Liver (tissue), 9 donors: ENCODE measurements around the gene CLPTM1. TPM values are rescaled to one million over a fixed set of nuclear protein-coding genes. Genes with fewer than 3 reads are reported as not detected.
"Not testable (repeated sequence)": the region's sequence is repeated elsewhere in the genome, so short reads cannot be mapped to it uniquely, and the experiment has no call there.

Source experiments
- DNase-seq: peaks from one replicate; pipeline ENCODE4 v3.0.0-alpha.2; 2017; ENCODE audit warnings: low spot score
- H3K27ac ChIP-seq, 2 donors: one replicate each; pipeline ENCODE4 v1.7.0; 2013; ENCODE audit warnings: inconsistent platforms in 2 of 2, low read length in 2 of 2, control low read depth in 1 of 2, low read depth in 1 of 2, mild to moderate bottlenecking in 1 of 2
- H3K27me3 ChIP-seq, 4 donors: one replicate each; pipeline versions ENCODE4 v1.6.1 to v1.7.0; 2013; ENCODE audit warnings: low read length in 3 of 4, inconsistent platforms in 1 of 4, mild to moderate bottlenecking in 1 of 4, moderate library complexity in 1 of 4; ENCODE audit not compliant: control insufficient read depth in 4 of 4, insufficient read depth in 4 of 4
- H3K36me3 ChIP-seq, 4 donors: one replicate each; pipeline versions ENCODE4 v1.6.1 to v1.7.0; 2013; ENCODE audit warnings: low read length in 3 of 4, mild to moderate bottlenecking in 3 of 4, low read depth in 1 of 4, moderate library complexity in 1 of 4; ENCODE audit not compliant: control insufficient read depth in 4 of 4, insufficient read depth in 3 of 4
- H3K4me1 ChIP-seq, 4 donors: one replicate each; pipeline versions ENCODE4 v1.6.1 to v1.7.0; 2013; ENCODE audit warnings: low read length in 3 of 4, mild to moderate bottlenecking in 3 of 4, moderate library complexity in 1 of 4; ENCODE audit not compliant: control insufficient read depth in 4 of 4, insufficient read depth in 4 of 4
- H3K4me3 ChIP-seq, 3 donors: one replicate each; pipeline versions ENCODE4 v1.6.1 to v1.7.0; 2013; ENCODE audit warnings: low read length in 3 of 3, control low read depth in 1 of 3, low read depth in 1 of 3, mild to moderate bottlenecking in 1 of 3
- H3K9ac ChIP-seq, 2 donors: one replicate each; pipeline ENCODE4 v1.7.0; 2013; ENCODE audit warnings: low read length in 2 of 2, mild to moderate bottlenecking in 2 of 2, moderate library complexity in 2 of 2, control low read depth in 1 of 2, low read depth in 1 of 2
- H3K9me3 ChIP-seq, 4 donors: one replicate each; pipeline versions ENCODE4 v1.6.1 to v1.7.0; 2013; ENCODE audit warnings: low read length in 3 of 4; ENCODE audit not compliant: control insufficient read depth in 4 of 4
- EGR1 ChIP-seq, 2 donors: IDR thresholded peaks; 2 replicates each; pipeline ENCODE4 v1.6.1; 2016 to 2018; ENCODE audit warnings: antibody characterized with exemption in 2 of 2, low read depth in 2 of 2
- FOXA1 ChIP-seq: IDR thresholded peaks from 2 replicates; pipeline ENCODE4 v1.6.1; 2016; ENCODE audit warnings: antibody characterized with exemption
- FOXA2 ChIP-seq: IDR thresholded peaks from 2 replicates; pipeline ENCODE4 v1.6.1; 2016; ENCODE audit warnings: antibody characterized with exemption
- GABPA ChIP-seq, 2 donors: IDR thresholded peaks in 1 of 2; conservative IDR thresholded peaks in 1 of 2; 2 replicates each; pipeline ENCODE4 v1.6.1; 2016; ENCODE audit warnings: antibody characterized with exemption in 2 of 2, mild to moderate bottlenecking in 1 of 2, moderate library complexity in 1 of 2
- HNF4A ChIP-seq, 2 donors: conservative IDR thresholded peaks; 2 replicates each; pipeline ENCODE4 v1.6.1; 2016; ENCODE audit warnings: antibody characterized with exemption in 2 of 2, mild to moderate bottlenecking in 2 of 2
- HNF4G ChIP-seq: IDR thresholded peaks from 2 replicates; pipeline ENCODE4 v1.6.1; 2016; ENCODE audit warnings: antibody characterized with exemption
- JUND ChIP-seq, 2 donors: IDR thresholded peaks; 2 replicates each; pipeline ENCODE4 v1.6.1; 2016; ENCODE audit warnings: antibody characterized with exemption in 2 of 2
- NR2F2 ChIP-seq: IDR thresholded peaks from 2 replicates; pipeline ENCODE4 v1.6.1; 2016; ENCODE audit warnings: antibody characterized with exemption
- RAD21 ChIP-seq, 2 donors: IDR thresholded peaks; 2 replicates each; pipeline ENCODE4 v1.6.1; 2016; ENCODE audit warnings: antibody characterized with exemption in 2 of 2, mild to moderate bottlenecking in 2 of 2
- RXRA ChIP-seq, 2 donors: IDR thresholded peaks; 2 replicates each; pipeline ENCODE4 v1.6.1; 2017 to 2018; ENCODE audit warnings: antibody characterized with exemption in 2 of 2, mild to moderate bottlenecking in 1 of 2
- SP1 ChIP-seq: IDR thresholded peaks from 2 replicates; pipeline ENCODE4 v1.6.1; 2018; ENCODE audit warnings: antibody characterized with exemption, mild to moderate bottlenecking
- TAF1 ChIP-seq: conservative IDR thresholded peaks from 2 replicates; pipeline ENCODE4 v1.6.1; 2016; ENCODE audit warnings: antibody characterized with exemption, mild to moderate bottlenecking
- YY1 ChIP-seq: IDR thresholded peaks from 2 replicates; pipeline ENCODE4 v1.6.1; 2016; ENCODE audit warnings: antibody characterized with exemption, mild to moderate bottlenecking
- WGBS: extraction: QIAGEN DNeasy Blood & Tissue Kit; methylation state at CpG from one replicate; pipeline ENCODE4 v1.1.7; 2013; 5-methylcytosine and 5-hydroxymethylcytosine counted together
- polyA plus RNA-seq, 2 donors: library from polyadenylated mRNA; stranded (reverse) in 1 of 2; unstranded in 1 of 2; fragments of 200-250 nt in 1 of 2; fragments of >200 nt in 1 of 2; fragmentation: Nextera tagmentation in 1 of 2; extraction: Ambion mirVana in 1 of 2; gene quantifications; one replicate each; pipeline versions ENCODE4 v1.2.1 to v1.2.3, GENCODE V29; 2013 to 2015
- total RNA-seq, 2 donors: library from RNA; depleted of rRNA; stranded (reverse); fragments of >200 nt; gene quantifications; one replicate each; pipeline ENCODE4 v1.2.3, GENCODE V29; 2014
- TF ChIP-seq, protein P1 (sequence below): IDR thresholded peaks from 2 replicates; pipeline ENCODE4 v1.6.1; 2016; ENCODE audit warnings: antibody characterized with exemption, mild to moderate bottlenecking
- TF ChIP-seq, protein P2 (sequence below): IDR thresholded peaks from 2 replicates; pipeline ENCODE4 v1.6.1; 2016; ENCODE audit warnings: antibody characterized with exemption
- TF ChIP-seq, protein P3 (sequence below): IDR thresholded peaks from 2 replicates; pipeline ENCODE4 v1.6.1; 2016; ENCODE audit warnings: antibody characterized with exemption
- TF ChIP-seq, protein P4 (sequence below): IDR thresholded peaks from 2 replicates; pipeline ENCODE4 v1.6.1; 2016; ENCODE audit warnings: antibody characterized with exemption
- TF ChIP-seq, protein P5 (sequence below): fragments of 150-350 bp; IDR thresholded peaks from 2 replicates; pipeline ENCODE4 v1.5.1; 2017; ENCODE audit warnings: improper control_type of control experiment, low read depth, low read length; ENCODE audit not compliant: missing input control
- donor health status: healthy.
- donor health status: healthy.
- donor health status: healthy.
- donor health status: healthy.
- donor health status: healthy.

CLPTM1 gene
- total and polyA plus RNA-seq, 4 donors: 35.8 to 94.5 (median 51.5) TPM

DNA sequence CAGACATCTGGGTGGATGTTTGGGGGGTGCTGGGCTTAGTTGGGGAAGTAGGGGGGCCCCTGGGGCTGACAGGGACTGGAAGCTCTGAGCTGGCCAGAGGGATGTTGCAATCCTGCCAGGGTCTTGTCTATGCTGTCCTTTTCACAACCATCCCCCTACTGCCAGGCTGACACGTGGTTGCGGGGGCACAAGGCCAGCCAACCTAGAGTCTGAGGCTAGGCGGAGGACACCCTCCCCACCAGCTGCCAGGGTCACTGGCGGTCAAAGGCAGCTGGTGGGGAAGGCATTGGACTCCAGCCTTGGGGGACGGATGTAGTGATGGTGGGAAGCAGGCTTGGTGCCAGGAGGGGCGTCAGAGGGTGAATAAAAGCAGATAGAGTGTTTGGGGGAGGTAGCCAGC lies 42.3 kb upstream of the CLPTM1 start:
- no peaks in the 10 kb centered on the region for H3K36me3 ChIP-seq
- WGBS: 26% methylated on average over 6 of the region's 6 CpGs
- no peaks in the 10 kb centered on the region for H3K27me3 ChIP-seq
- H3K4me3 ChIP-seq: peak overlapping the region in 1 of 3 donors; percentile 4
- peak overlapping the region; percentile 90 to 93 for H3K27ac ChIP-seq
- no peaks in the 10 kb centered on the region for H3K9me3 ChIP-seq
- DNase-seq: peak; percentile 63
- TF ChIP-seq GABPA (IDR thresholded peaks at IDR 0.05 in 1 of 2, conservative IDR thresholded peaks at IDR 0.05 in 1 of 2) (no peak), HNF4A (conservative IDR thresholded peaks at IDR 0.05) (peak; percentile 63 to 76), EGR1 (IDR thresholded peaks at IDR 0.05; ENCODE audit: low read depth in 2 of 2) (peak in 1 of 2 donors; percentile 71), RAD21 (IDR thresholded peaks at IDR 0.05) (peak; percentile 28 to 51), NR2F2 (no peak), TAF1 (no peak), HNF4G (no peak), JUND (IDR thresholded peaks at IDR 0.05) (peak in 1 of 2 donors; percentile 55), YY1 (no peak), FOXA1 (no peak), FOXA2 (no peak), SP1 (peak; percentile 79), RXRA (IDR thresholded peaks at IDR 0.05) (peak; percentile 95 to 96)
- TF ChIP-seq, protein P1, sequence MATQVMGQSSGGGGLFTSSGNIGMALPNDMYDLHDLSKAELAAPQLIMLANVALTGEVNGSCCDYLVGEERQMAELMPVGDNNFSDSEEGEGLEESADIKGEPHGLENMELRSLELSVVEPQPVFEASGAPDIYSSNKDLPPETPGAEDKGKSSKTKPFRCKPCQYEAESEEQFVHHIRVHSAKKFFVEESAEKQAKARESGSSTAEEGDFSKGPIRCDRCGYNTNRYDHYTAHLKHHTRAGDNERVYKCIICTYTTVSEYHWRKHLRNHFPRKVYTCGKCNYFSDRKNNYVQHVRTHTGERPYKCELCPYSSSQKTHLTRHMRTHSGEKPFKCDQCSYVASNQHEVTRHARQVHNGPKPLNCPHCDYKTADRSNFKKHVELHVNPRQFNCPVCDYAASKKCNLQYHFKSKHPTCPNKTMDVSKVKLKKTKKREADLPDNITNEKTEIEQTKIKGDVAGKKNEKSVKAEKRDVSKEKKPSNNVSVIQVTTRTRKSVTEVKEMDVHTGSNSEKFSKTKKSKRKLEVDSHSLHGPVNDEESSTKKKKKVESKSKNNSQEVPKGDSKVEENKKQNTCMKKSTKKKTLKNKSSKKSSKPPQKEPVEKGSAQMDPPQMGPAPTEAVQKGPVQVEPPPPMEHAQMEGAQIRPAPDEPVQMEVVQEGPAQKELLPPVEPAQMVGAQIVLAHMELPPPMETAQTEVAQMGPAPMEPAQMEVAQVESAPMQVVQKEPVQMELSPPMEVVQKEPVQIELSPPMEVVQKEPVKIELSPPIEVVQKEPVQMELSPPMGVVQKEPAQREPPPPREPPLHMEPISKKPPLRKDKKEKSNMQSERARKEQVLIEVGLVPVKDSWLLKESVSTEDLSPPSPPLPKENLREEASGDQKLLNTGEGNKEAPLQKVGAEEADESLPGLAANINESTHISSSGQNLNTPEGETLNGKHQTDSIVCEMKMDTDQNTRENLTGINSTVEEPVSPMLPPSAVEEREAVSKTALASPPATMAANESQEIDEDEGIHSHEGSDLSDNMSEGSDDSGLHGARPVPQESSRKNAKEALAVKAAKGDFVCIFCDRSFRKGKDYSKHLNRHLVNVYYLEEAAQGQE: peak; percentile 55
- TF ChIP-seq, protein P2, sequence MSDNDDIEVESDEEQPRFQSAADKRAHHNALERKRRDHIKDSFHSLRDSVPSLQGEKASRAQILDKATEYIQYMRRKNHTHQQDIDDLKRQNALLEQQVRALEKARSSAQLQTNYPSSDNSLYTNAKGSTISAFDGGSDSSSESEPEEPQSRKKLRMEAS: peak; percentile 66
- TF ChIP-seq, protein P3, sequence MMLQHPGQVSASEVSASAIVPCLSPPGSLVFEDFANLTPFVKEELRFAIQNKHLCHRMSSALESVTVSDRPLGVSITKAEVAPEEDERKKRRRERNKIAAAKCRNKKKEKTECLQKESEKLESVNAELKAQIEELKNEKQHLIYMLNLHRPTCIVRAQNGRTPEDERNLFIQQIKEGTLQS: no peak
- TF ChIP-seq, protein P4, sequence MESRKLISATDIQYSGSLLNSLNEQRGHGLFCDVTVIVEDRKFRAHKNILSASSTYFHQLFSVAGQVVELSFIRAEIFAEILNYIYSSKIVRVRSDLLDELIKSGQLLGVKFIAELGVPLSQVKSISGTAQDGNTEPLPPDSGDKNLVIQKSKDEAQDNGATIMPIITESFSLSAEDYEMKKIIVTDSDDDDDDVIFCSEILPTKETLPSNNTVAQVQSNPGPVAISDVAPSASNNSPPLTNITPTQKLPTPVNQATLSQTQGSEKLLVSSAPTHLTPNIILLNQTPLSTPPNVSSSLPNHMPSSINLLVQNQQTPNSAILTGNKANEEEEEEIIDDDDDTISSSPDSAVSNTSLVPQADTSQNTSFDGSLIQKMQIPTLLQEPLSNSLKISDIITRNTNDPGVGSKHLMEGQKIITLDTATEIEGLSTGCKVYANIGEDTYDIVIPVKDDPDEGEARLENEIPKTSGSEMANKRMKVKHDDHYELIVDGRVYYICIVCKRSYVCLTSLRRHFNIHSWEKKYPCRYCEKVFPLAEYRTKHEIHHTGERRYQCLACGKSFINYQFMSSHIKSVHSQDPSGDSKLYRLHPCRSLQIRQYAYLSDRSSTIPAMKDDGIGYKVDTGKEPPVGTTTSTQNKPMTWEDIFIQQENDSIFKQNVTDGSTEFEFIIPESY: peak; percentile 28
- TF ChIP-seq, protein P5, sequence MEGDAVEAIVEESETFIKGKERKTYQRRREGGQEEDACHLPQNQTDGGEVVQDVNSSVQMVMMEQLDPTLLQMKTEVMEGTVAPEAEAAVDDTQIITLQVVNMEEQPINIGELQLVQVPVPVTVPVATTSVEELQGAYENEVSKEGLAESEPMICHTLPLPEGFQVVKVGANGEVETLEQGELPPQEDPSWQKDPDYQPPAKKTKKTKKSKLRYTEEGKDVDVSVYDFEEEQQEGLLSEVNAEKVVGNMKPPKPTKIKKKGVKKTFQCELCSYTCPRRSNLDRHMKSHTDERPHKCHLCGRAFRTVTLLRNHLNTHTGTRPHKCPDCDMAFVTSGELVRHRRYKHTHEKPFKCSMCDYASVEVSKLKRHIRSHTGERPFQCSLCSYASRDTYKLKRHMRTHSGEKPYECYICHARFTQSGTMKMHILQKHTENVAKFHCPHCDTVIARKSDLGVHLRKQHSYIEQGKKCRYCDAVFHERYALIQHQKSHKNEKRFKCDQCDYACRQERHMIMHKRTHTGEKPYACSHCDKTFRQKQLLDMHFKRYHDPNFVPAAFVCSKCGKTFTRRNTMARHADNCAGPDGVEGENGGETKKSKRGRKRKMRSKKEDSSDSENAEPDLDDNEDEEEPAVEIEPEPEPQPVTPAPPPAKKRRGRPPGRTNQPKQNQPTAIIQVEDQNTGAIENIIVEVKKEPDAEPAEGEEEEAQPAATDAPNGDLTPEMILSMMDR: no peak
- H3K4me1 ChIP-seq: peaks cover 3 to 58% (median 37%) of the 10 kb centered on the region in 4 donors
- H3K9ac ChIP-seq: no peak overlapping the region

DNA sequence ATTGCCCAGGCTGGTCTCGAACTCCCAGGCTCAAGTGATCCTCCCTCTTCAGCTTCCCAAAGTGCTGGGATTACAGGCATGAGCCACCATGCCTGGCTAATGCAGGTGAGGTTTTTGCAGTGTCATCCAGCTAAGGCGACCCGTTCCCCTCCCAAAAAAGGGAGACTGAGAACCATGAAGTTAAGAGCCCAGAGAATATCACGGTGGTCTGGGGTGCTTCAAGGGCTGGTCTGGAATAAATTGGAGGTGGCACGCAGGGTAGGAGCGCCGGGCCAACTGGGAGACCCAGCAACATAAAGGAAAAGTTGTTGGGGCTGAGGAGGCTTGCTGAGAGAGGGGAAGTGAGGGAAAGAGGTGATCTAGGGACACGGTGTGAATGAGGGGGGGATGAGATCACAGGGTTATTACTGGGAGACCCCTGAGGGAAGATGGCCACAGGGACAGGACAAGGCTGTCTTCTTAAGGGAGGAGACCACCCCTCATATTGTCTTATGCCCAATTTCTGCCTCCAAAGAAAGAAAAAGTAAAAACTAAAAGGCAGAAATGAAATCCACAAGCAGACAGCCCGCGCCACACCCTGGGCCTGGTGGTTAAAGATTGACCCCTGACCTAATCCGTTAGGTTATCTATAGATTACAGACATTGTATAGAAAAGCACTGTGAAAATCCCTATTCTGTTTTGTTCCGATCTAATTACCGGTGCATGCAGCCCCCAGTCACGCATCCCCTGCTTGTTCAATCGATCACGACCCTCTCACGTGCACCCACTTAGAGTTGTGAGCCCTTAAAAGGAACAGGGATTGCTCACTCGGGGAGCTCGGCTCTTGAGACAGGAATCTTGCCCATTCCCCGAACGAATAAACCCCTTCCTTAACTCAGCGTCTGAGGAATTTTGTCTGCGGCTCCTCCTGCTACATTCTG lies 41.4 kb upstream of the CLPTM1 start:
- not testable (repeated sequence) for DNase-seq, H3K9me3 ChIP-seq, H3K27me3 ChIP-seq, H3K36me3 ChIP-seq
- Histone ChIP-seq H3K27ac (peak overlapping the region; percentile 90 to 93), H3K4me3 (peak overlapping the region; percentile 8 to 54 (median 40)), H3K4me1 (peaks cover 3 to 49% (median 31%) of the 10 kb centered on the region in 4 donors), H3K9ac (peak overlapping the region; percentile 62 to 68)
- WGBS: 25% methylated on average over 23 of the region's 23 CpGs
